ENCODE results near the gene SLC25A41.

DNA sequence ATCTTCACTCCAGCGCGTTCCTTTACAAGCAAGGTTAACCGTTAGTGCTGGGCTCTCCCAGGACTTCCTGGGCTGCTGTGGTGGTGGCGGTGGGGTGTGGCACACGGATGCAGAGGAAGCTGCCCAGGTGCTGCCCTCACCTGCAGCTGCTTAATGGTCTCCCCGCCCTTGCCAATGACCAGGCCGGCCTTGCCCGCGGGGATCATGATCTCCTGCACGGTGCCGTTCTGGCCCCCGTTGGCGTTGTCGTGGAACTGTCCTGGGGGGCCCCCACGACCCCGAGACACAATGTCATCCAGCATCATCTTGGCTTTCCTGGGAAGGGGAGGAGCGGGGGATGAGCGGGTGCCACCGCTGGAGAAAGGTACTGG is 15.0 kb downstream of the SLC25A41 start:
- TF ChIP-seq, protein P1, sequence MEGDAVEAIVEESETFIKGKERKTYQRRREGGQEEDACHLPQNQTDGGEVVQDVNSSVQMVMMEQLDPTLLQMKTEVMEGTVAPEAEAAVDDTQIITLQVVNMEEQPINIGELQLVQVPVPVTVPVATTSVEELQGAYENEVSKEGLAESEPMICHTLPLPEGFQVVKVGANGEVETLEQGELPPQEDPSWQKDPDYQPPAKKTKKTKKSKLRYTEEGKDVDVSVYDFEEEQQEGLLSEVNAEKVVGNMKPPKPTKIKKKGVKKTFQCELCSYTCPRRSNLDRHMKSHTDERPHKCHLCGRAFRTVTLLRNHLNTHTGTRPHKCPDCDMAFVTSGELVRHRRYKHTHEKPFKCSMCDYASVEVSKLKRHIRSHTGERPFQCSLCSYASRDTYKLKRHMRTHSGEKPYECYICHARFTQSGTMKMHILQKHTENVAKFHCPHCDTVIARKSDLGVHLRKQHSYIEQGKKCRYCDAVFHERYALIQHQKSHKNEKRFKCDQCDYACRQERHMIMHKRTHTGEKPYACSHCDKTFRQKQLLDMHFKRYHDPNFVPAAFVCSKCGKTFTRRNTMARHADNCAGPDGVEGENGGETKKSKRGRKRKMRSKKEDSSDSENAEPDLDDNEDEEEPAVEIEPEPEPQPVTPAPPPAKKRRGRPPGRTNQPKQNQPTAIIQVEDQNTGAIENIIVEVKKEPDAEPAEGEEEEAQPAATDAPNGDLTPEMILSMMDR (optimal IDR thresholded peaks at IDR 0.05 in 1 of 3, IDR thresholded peaks at IDR 0.05 in 1 of 3, conservative IDR thresholded peaks at IDR 0.05 in 1 of 3; ENCODE audit: extremely low read depth in 1 of 3, insufficient read depth in 2 of 3, low read length in 3 of 3) = no peak
- TF ChIP-seq EZH2 (IDR thresholded peaks at IDR 0.05; ENCODE audit: low read length) = no peak
